Chondrocyte (in vitro differentiated cells): ENCODE data around the gene ARHGAP29. TPM values are rescaled to one million over a fixed set of nuclear protein-coding genes. Genes with fewer than 3 reads are reported as not detected.

Source experiments
- DNase-seq: peaks from one replicate; pipeline ENCODE4 v3.0.0; 2021; ENCODE audit warnings: mixed read lengths, low spot score
- H3K27ac Mint-ChIP-seq: one replicate; pipeline ENCODE4 v1.8.0; 2021; ENCODE audit warnings: mild to moderate bottlenecking, moderate library complexity, mixed read lengths; ENCODE audit not compliant: unreplicated experiment
- H3K27me3 Mint-ChIP-seq: 2 replicates; pipeline ENCODE4 v1.8.0; 2021; ENCODE audit warnings: low read depth, mixed read lengths
- H3K36me3 Mint-ChIP-seq: 2 replicates; pipeline ENCODE4 v1.8.0; 2021; ENCODE audit warnings: low read depth, mixed read lengths
- H3K4me1 Mint-ChIP-seq: 2 replicates; pipeline ENCODE4 v1.8.0; 2021; ENCODE audit warnings: low read depth, mild to moderate bottlenecking, mixed read lengths
- H3K4me3 Mint-ChIP-seq: one replicate; pipeline ENCODE4 v1.8.0; 2021; ENCODE audit warnings: mild to moderate bottlenecking, moderate library complexity, mixed read lengths; ENCODE audit not compliant: unreplicated experiment
- H3K9me3 Mint-ChIP-seq: 2 replicates; pipeline ENCODE4 v1.8.0; 2021; ENCODE audit warnings: low read depth, mixed read lengths
- CTCF ChIP-seq: fragments of 200-600 bp; sonication (generic); IDR thresholded peaks from 2 replicates; pipeline ENCODE4 v1.5.0; 2021; ENCODE audit warnings: antibody characterized with exemption, mild to moderate bottlenecking, moderate library complexity
- long read RNA-seq: library from polyadenylated mRNA; stranded (forward); transcript quantifications from one replicate; pipeline ENCODE4 v2.0.0, GENCODE V29; 2021
- total RNA-seq: library from RNA; stranded (reverse); gene quantifications from 3 replicates; pipeline ENCODE4 v1.2.1, GENCODE V29; 2021

The ARHGAP29 gene, protein sequence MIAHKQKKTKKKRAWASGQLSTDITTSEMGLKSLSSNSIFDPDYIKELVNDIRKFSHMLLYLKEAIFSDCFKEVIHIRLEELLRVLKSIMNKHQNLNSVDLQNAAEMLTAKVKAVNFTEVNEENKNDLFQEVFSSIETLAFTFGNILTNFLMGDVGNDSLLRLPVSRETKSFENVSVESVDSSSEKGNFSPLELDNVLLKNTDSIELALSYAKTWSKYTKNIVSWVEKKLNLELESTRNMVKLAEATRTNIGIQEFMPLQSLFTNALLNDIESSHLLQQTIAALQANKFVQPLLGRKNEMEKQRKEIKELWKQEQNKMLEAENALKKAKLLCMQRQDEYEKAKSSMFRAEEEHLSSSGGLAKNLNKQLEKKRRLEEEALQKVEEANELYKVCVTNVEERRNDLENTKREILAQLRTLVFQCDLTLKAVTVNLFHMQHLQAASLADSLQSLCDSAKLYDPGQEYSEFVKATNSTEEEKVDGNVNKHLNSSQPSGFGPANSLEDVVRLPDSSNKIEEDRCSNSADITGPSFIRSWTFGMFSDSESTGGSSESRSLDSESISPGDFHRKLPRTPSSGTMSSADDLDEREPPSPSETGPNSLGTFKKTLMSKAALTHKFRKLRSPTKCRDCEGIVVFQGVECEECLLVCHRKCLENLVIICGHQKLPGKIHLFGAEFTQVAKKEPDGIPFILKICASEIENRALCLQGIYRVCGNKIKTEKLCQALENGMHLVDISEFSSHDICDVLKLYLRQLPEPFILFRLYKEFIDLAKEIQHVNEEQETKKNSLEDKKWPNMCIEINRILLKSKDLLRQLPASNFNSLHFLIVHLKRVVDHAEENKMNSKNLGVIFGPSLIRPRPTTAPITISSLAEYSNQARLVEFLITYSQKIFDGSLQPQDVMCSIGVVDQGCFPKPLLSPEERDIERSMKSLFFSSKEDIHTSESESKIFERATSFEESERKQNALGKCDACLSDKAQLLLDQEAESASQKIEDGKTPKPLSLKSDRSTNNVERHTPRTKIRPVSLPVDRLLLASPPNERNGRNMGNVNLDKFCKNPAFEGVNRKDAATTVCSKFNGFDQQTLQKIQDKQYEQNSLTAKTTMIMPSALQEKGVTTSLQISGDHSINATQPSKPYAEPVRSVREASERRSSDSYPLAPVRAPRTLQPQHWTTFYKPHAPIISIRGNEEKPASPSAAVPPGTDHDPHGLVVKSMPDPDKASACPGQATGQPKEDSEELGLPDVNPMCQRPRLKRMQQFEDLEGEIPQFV
- total RNA-seq = 44.0 to 44.8 TPM (median 44.7 TPM) in 3 replicates
- long read RNA-seq, full-length matches to known transcripts = 79 of 124 reads
- long read RNA-seq, partial matches to known transcripts = 5 of 124 reads
- long read RNA-seq, other reads (novel, unspliced or antisense) = 40 of 124 reads

GRCh38 chr1:94237291-94238226 lies at the start of gene ARHGAP29:
ARHGAP29 (minus strand) TSS chr1:94237584; CDS start chr1:94231611, 5,973 bp downstream.
- H3K36me3 Mint-ChIP-seq = no peaks in the 10 kb centered on the region
- peak within 1 kb of the TSS; percentile 92 for H3K27ac Mint-ChIP-seq
- H3K4me3 Mint-ChIP-seq = peak within 1 kb of the TSS; percentile 97
- peak; percentile 56 for TF ChIP-seq CTCF
- no peaks in the 10 kb centered on the region for H3K27me3 Mint-ChIP-seq
- H3K4me1 Mint-ChIP-seq = peaks cover 37% of the 10 kb centered on the region
- H3K9me3 Mint-ChIP-seq = peaks cover 2% of the 10 kb centered on the region
- DNase-seq = peak; percentile 93

DNA sequence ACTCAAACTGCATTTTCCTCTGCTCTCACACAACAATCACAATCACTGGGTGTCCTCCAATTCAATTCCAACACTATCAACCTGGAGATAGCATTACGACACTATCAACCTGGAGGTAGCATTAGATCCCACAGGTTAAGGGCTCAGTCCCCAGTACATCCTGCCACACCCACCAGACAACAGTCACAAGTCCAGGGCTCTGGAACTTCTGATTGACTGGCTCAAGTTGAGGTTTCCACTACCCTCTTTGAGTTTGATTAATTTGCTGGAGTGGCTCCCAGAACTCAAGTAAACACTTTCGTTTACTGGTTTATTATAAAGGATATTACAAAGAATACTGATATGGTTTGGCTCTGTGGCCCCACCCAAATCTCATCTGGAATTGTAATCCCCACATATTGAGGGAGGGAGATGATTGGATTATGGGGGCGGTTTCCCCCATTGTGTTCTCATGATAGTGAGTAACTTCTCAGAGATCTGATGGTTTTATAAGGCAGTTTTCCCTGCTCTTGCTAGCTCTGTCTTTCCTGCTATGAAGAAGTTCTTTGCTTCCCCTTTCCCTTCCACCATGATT lies 49.6 kb upstream of the ARHGAP29 start:
- no peaks in the 10 kb centered on the region for H3K9me3 Mint-ChIP-seq
- DNase-seq = no peak
- H3K27me3 Mint-ChIP-seq = no peaks in the 10 kb centered on the region
- H3K4me1 Mint-ChIP-seq = peaks cover 6% of the 10 kb centered on the region
- H3K36me3 Mint-ChIP-seq = no peaks in the 10 kb centered on the region
- no peak overlapping the region for H3K27ac Mint-ChIP-seq
- no peak overlapping the region for H3K4me3 Mint-ChIP-seq
- no peak for TF ChIP-seq CTCF

DNA sequence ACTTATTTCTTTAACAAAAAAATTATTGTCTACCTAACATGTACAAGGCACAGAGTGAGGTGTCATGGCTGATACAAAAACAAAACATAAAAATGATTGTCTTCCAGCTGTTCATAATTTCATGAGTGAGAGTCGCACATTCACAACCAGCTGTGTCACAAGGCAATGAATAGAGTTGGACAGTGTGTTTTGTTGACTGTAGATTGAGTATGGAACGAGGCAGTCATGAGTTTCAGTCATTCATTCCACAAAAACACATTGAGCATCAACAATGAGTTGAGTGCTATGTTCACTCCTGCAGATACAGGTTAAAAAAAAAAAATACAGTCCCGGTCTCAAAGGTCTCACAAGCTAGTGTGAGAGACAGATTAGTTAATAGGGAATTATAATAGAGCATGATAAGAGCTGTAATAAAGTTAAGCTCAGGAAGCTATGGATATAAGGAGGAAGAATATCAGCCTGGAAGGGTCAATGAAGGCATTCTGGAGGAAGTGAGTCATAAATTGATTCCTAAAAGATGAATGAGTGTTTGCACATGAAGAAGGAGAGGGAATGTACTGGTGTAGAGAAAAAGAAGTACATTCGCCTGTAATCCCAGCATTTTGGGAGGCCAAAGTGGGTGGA lies 47.8 kb upstream of the ARHGAP29 start:
- no peaks in the 10 kb centered on the region for H3K9me3 Mint-ChIP-seq
- H3K36me3 Mint-ChIP-seq = no peaks in the 10 kb centered on the region
- no peak for DNase-seq
- peaks cover 15% of the 10 kb centered on the region for H3K4me1 Mint-ChIP-seq
- no peaks in the 10 kb centered on the region for H3K27me3 Mint-ChIP-seq
- no peak overlapping the region for H3K27ac Mint-ChIP-seq
- TF ChIP-seq CTCF = no peak
- H3K4me3 Mint-ChIP-seq = no peak overlapping the region

DNA sequence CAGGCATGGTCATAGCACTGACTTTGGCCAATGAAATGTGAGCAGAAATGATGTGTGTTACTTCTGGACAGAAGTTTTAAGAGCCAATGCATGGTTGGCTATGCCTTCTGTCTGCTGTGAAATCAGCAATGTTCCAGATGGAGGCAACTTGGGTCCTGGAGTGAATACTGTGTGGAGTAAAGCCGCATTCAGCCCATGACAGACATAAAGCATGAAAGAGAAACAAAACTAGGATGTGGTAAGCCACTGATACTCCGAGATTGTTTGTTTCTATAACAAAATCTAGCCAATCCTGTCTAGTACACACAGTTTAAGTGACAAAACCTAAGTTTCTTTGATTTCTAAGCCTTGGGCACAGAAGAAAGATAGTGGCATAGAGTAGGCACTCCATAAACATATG lies 47.1 kb upstream of the ARHGAP29 start:
- Mint-ChIP-seq H3K4me1 (peaks cover 15% of the 10 kb centered on the region), H3K36me3 (no peaks in the 10 kb centered on the region), H3K9me3 (no peaks in the 10 kb centered on the region), H3K27ac (no peak overlapping the region), H3K27me3 (no peaks in the 10 kb centered on the region), H3K4me3 (no peak overlapping the region)
- no peak for DNase-seq
- no peak for TF ChIP-seq CTCF
